Erythroblast (primary cell): Measurements from ENCODE around the gene TUBA3D.
"Not testable (repeated sequence)": the region's sequence is repeated elsewhere in the genome, so short reads cannot be mapped to it uniquely, and the experiment has no call there.

Experiments used
- GATA1 ChIP-seq: IDR thresholded peaks from 2 replicates; pipeline ENCODE4 v1.6.1; 2011; ENCODE audit warnings: low read depth, mild to moderate bottlenecking, control low read depth, low read length, moderate library complexity
- POLR2A ChIP-seq: IDR thresholded peaks from 2 replicates; pipeline ENCODE4 v1.6.1; 2011; ENCODE audit warnings: mild to moderate bottlenecking, low read length

- not testable (repeated sequence) for TF ChIP-seq POLR2A, GATA1
Measured at GRCh38 chr2:131445515-131445797, 30.5 kb upstream of the TUBA3D start.
